MM.1S (cell line): ENCODE measurements around the gene CYP24A1.

ENCODE experiments used
- CTCF ChIP-seq: fragments of 300-600 bp; sonication (generic); IDR thresholded peaks from 2 replicates; pipeline ENCODE4 v1.5.1; 2016; ENCODE audit warnings: antibody characterized with exemption, low read length, mixed read lengths
- EZH2 ChIP-seq: fragments of 300-600 bp; sonication (generic); optimal IDR thresholded peaks from 2 replicates; pipeline ENCODE3; 2017; ENCODE audit warnings: low read depth, mild to moderate bottlenecking, antibody characterized with exemption, low read length, mixed read lengths
- EZH2phosphoT487 ChIP-seq: fragments of 300-600 bp; sonication (generic); IDR thresholded peaks from 2 replicates; pipeline ENCODE4 v1.6.1; 2018; ENCODE audit warnings: antibody characterized with exemption, low read length

DNA sequence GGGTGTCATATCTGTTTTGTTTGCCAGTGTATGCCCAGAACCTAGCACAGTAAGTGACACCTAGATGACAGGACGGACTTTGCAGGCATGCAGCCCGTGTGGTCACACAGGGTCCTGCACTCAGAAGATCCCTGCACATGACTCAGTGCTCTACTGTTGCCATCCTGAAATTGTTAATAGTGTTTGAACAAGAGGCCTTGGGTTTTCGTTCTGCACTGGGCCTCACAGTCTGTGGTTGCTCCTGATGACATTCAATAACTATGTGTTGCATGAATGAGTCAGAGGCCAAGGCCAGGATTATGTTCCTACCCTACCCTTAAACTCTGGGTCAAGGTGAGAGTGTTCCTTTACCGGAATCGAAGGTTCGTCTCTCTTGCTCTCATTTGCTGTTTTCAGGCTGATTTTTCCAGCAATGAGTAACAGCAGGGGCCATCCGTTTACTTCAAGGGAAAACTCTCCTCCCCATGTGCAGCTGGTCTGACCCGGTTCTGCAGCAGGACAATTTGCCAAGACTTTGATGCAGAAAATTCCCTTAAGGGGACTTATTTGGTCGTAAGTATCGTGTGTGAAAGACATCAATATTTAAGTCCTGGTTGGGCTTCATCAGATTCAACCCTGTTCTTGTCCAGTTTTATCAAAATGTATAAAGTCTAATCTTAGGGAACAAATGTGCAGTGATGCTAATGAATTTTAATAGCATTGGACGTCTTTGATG, 21.1 kb upstream of the CYP24A1 start:
- TF ChIP-seq CTCF (no peak), EZH2 (no peak), EZH2phosphoT487 (no peak)
